ENCODE results near the gene MIR17HG.

GRCh38 chr13:91319996-91320395 is 27.5 kb upstream of the MIR17HG start:
- TF ChIP-seq CTCF (IDR thresholded peaks at IDR 0.05; ENCODE audit: low read length), result no peak
- no peak for TF ChIP-seq EZH2 (optimal IDR thresholded peaks at IDR 0.05; ENCODE audit: low read depth, low read length)
- no peak for TF ChIP-seq EZH2phosphoT487 (IDR thresholded peaks at IDR 0.05; ENCODE audit: low read length)
